HL-60/S4 (cell line): ENCODE measurements around the gene TMEM11.

ENCODE experiments used
- in situ Hi-C: fragments of 300-500 bp; cut with MboI; formaldehyde crosslinking; loops from 2 replicates; pipeline ENCODE4 v1.14.3; 2022; ENCODE audit warnings: low sequenced_read_pairs

Gene TMEM11

GRCh38 chr17:21186399-21187187, 27.4 kb downstream of the TMEM11 start:
- in situ Hi-C loops, result no loop called here

- in situ Hi-C loops, result no loop called here
Observed at GRCh38 chr17:21185061-21185460, 28.9 kb downstream of the TMEM11 start.

GRCh38 chr17:21184570-21184969, 29.4 kb downstream of the TMEM11 start:
- in situ Hi-C loops, result no loop called here

- in situ Hi-C loops, result no loop called here
Observed at GRCh38 chr17:21183468-21183867, 30.5 kb downstream of the TMEM11 start.

GRCh38 chr17:21177854-21178600, 35.9 kb downstream of the TMEM11 start:
- in situ Hi-C loops, result no loop called here

GRCh38 chr17:21177401-21177800, 36.6 kb downstream of the TMEM11 start:
- in situ Hi-C loops, result no loop called here

- in situ Hi-C loops, result no loop called here
Observed at GRCh38 chr17:21176773-21177395, 37.1 kb downstream of the TMEM11 start.

- in situ Hi-C loops, result no loop called here
Observed at GRCh38 chr17:21174713-21175112, 39.2 kb downstream of the TMEM11 start.

GRCh38 chr17:21174186-21174585, 39.8 kb downstream of the TMEM11 start:
- in situ Hi-C loops, result no loop called here

- in situ Hi-C loops, result no loop called here
Observed at GRCh38 chr17:21173543-21173942, 40.4 kb downstream of the TMEM11 start.

- in situ Hi-C loops, result no loop called here
Observed at GRCh38 chr17:21172846-21173245, 41.1 kb downstream of the TMEM11 start.

GRCh38 chr17:21171970-21172510, 41.9 kb downstream of the TMEM11 start:
- in situ Hi-C loops, result no loop called here

- in situ Hi-C loops, result no loop called here
Observed at GRCh38 chr17:21171309-21171922, 42.5 kb downstream of the TMEM11 start.

- in situ Hi-C loops, result no loop called here
Observed at GRCh38 chr17:21170809-21171208, 43.2 kb downstream of the TMEM11 start.

- in situ Hi-C loops, result no loop called here
Observed at GRCh38 chr17:21169496-21169895, 44.5 kb downstream of the TMEM11 start.

GRCh38 chr17:21168555-21168865, 45.5 kb downstream of the TMEM11 start:
- in situ Hi-C loops, result no loop called here

GRCh38 chr17:21167303-21167702, 46.7 kb downstream of the TMEM11 start:
- in situ Hi-C loops, result no loop called here

- in situ Hi-C loops, result no loop called here
Observed at GRCh38 chr17:21166595-21167210, 47.3 kb downstream of the TMEM11 start.

GRCh38 chr17:21165922-21166594, 47.9 kb downstream of the TMEM11 start:
- in situ Hi-C loops, result no loop called here

GRCh38 chr17:21164620-21165019, 49.3 kb downstream of the TMEM11 start:
- in situ Hi-C loops, result no loop called here
